Measurements from ENCODE around the gene VWA1.
"Not testable (repeated sequence)": the region's sequence is repeated elsewhere in the genome, so short reads cannot be mapped to it uniquely, and the experiment has no call there.

The VWA1 gene

DNA sequence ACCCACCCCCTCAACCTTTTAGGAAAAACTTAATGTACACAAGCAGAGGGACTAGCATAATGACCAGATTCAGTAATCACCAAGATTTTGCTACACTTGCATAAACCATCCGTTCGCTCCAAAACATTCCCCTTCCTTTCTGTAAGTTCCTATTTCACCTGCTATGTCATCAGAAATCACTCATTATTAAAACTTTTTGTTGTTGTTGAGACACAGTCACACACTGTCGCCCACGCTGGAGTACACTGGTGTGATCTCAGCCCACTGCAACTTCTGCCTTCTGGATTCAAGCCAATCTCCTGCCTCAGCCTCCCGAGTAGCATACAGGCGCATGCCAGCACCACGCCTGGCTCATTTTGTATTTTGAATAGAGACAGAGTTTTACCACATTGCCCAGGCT lies 31.8 kb upstream of the VWA1 start:
- no peak for DNase-seq (ENCODE audit: low spot score)

DNA sequence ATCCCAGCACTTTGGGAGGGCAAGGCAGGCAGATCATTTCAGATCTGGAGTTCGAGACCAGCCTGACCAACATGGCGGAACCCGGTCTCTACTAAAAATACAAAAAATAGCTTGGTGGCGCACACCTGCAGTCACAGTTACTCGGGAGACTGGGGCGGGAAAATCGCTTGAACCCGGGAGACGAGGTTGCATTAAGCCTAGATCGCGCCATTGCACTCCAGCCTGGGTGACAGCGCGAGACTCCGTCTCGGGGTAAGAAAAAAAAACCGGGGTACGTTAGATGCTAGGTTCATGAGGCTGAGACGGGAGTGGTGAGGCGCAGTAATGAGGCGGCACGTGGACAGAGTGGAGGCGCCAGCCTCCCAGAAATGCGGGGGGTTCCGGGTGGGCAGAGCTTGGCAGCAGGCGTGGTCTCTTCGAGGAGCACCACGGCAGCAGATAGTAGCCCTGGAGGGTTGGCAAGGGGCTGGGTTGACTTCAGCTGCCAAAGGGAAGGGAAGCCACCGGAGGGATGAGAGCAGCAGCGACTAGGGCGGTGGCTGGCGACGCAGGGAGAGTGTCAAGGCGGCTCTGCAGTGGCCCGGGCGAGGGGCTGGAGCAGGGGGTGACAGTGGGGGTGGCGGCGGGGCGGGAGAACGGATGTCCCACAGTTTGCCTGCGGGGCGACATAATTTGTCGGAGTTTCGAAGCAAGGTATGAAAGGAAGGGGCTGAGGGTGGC lies 29.2 kb upstream of the VWA1 start:
- no peak for DNase-seq (ENCODE audit: low spot score)

DNA sequence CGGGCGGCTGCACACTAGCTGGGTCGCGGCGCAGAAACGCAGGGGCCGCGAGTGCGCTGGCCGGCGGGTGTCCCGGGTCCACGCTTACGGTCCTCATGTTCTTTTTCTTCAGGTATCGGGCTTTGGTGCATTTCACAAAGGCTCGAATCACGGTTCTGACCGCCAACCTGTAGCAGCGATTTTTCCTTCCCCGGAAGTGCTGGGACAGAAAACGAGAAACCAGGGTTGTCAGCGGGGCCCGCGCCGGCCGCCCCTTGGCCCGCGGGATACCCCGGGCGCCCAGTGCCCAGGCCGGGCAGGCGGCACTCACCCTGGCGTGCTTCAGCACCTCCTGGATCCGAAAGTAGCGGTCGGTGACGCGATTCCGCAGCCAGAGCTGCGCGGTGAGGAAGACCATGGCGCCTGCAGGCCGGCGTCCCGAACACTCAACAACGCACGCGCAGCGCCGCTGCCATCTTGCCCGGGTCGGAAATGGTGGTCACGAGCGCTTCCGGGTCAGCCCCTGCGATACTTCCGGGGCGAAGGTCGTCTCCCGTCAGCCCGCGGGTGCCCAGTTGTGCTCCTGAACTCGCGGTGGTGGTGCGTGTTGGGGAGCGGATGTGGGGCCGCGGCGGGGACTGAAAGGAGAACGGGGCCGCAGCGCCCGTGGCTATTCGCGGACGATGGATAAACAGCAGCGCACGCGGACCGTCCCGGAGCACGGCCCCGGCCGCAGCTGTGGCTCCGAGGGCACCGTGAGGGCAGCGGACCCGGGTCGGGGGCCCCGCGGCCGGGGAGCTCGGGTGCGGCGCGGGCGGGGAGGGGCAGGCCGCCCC lies 28.5 kb upstream of the VWA1 start, which contains the start of gene MRPL20:
TSS of gene MRPL20 (minus strand) at position 473 of the 815 bp plus-strand sequence. CDS start at position 397, 76 bp downstream.
- peak; percentile 97 for DNase-seq (ENCODE audit: low spot score)

DNA sequence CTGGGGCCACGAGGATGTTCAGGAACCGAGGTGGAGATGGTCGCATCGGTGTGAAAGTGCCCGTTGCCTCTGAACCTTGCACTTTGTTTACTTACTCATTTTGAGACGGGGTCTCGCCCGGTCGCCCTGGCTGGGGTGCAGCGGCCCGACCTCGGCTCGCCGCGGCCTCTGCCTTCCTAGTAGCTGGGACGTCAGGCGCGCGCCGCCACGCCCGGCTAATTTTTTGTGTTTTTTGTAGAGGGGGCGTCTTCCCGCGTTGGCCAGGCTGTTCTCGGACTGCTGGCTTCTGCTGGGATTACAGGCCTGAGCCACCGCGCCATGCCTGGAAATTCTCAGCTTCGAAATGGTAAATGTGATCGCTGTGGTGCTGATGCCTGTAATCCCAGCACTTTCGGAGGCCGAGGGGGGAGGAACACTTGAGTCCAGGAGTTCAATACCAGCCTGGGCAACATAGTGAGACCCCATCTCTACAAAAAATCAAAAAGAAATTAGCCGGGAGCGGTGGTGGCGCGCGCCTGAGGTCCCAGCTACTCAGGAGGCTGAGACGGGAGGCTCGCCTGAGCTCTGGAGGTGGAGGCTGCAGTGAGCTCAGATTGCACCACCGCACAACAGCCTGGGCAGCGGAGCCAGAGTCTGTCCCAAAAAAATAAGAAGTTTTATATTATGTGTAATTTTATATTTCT lies 27.7 kb upstream of the VWA1 start:
- DNase-seq (ENCODE audit: low spot score), result no peak

DNA sequence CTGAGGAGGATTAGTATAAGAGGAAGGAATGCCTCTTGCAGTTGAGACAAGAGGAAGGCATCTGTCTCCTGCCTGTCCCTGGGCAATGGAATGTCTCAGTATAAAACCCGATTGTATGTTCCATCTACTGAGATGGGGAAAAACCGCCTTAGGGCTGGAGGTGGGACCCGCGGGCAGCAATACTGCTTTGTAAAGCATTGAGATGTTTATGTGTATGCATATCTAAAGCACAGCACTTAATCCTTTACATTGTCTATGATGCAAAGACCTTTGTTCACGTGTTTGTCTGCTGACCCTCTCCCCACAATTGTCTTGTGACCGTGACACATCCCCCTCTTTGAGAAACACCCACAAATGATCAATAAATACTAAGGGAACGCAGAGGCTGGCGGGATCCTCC lies 25.3 kb upstream of the VWA1 start:
- not testable (repeated sequence) for DNase-seq (ENCODE audit: low spot score)

DNA sequence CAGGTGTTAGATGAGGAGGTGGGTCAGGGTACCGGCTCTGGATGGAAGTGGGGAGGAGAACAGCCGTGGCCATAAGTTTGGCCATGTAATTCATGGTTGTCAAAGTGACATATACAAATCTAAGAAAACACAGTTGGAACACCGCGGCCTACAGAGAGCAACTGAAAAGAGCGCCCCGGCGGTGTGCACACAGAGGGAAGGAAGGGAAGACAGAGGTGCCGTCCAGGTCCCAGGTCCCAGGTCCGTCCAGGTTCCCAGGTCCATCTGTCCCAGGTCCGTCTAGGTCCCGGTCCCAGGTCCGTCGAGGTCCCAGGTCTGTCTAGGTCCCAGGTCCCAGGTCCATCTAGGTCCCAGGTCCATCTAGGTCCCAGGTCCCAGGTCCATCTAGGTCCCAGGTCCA lies 23.9 kb upstream of the VWA1 start:
- DNase-seq (ENCODE audit: low spot score), result no peak

DNA sequence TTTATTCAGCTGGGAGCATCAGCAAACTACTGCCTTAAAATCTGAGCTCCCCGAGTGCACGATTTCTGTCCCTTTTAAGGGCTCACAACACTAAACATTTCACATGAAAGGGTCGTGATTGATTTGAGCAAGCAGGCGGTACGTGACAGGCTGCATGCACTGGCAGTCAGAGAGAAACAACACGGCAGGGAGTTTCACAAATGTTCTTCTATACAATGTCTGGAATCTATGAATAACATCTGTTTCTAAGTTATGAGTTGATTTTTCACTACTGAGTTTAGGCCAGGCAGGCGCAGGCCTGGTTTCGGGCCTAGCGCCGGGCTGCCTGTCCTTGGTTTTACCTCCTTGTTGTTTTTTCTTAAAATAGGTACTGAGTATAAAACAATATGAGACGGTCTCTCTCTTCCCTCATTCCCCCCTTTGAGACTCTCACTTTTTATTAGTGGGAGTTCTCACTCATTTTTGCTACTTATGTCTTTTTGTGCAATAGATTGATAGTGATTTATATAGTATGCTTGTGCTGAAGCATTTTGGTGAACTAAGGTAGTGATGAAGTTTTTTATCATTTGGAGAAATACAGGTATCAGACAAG lies 23.1 kb upstream of the VWA1 start:
- not testable (repeated sequence) for DNase-seq (ENCODE audit: low spot score)

DNA sequence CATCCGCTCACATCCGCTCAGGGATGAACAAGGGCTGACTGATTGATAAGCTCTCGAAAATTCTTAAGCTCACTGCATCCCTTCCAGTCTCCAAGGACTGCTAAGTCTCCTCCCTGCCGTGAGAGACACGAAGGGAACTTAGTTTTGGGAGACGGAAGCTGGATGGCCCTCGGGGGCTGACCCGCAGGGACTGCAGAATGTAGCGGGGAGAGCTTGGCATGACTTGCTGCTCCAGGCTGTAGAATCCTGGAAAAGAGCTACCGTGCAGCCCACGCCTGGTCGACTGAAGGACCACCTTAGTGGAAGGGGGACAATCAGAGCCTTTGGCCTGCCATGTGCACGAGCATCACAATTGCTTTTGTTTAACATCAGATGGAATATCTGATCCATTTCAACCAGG lies 19.7 kb upstream of the VWA1 start:
- DNase-seq (ENCODE audit: low spot score), result no peak

DNA sequence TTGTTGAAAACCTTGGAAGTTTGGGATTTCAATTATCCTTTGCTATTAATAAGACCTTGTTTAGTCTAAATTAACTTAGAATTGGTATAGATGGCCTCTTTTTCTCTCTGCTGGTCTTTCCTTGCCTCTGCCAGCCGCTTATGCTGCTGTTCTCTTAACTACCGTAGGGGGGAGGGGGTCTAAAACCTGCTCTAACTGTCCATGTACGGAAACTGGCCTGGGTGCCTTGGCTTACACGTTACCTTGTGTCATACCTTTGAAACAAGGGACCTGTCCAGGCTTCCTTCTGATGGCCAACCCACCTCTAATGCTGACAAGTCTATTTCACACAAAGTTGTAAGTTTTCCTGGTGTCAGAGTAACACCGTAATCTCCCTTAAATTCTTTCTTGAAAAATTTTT lies 18.1 kb upstream of the VWA1 start:
- DNase-seq (ENCODE audit: low spot score), result not testable (repeated sequence)

DNA sequence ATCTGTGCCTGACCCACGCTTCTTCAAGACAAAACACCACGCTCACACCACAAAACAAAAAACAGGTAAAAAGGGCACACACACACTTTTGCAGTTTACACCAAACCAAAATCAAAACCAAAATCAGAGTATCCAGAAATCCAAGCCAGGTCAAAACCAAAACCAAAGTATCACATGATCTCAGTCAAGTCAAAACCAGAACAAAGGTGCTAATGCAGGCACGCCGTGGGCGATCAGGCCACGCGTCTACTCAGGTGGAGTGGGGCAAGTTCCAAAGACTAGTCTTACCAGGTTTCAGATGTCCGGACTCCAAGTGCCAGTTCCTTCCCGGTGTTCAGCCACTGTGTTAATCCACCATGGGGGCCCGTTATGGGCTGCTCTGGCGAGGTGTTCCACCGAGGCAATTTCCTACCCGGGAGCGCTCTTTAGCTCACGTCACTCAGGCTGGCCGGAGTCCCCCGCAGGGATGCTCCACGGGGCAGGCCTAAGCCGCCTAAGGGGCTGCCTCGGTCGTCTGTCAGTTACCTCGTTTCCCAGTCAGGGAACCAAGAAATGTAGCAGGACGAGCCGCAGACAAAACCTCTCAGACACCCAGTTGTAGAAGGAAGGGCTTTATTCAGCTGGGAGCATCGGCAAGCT lies 17.5 kb upstream of the VWA1 start:
- peak; percentile 49 for DNase-seq (ENCODE audit: low spot score)

DNA sequence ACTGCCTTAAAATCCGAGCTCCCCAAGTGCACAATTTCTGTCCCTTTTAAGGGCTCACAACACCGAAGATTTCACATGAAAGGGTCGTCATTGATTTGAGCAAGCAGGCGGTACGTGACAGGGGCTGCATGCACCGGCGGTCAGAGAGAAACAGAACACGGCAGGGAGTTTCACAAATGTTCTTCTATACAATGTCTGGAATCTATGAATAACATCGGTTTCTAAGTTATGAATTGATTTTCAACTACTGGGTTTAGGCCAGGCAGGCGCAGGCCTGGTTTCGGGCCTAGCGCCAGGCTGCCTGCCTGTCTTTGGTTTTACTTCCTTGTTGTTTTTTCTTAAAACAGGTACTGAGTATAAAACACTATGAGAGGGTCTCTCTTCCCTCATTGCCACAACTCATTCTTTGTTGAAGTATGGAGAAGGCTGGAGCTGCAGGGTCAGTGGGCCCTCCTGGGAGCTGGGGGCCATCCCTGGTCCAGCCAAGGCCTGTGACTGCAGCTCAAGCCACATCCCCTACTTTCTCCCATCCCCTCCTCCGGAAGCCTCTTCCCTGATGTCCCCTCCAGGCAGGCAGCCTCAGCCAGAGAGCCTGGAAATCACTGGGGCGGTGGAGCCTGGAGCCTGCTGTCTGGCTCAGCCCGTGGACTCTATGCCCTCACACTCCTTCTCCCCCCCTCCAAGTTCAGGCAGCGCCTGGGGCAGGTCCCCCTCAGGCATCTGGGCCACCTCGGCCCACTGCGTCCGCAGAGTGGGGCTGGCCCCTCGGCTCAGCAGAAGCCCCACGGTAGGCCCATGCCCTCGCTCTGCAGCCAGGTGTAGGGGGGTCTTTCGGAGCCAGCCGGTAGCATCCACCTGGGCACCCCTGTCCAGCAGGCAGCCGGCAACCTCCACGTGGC lies 16.8 kb upstream of the VWA1 start:
- no peak for DNase-seq (ENCODE audit: low spot score)

DNA sequence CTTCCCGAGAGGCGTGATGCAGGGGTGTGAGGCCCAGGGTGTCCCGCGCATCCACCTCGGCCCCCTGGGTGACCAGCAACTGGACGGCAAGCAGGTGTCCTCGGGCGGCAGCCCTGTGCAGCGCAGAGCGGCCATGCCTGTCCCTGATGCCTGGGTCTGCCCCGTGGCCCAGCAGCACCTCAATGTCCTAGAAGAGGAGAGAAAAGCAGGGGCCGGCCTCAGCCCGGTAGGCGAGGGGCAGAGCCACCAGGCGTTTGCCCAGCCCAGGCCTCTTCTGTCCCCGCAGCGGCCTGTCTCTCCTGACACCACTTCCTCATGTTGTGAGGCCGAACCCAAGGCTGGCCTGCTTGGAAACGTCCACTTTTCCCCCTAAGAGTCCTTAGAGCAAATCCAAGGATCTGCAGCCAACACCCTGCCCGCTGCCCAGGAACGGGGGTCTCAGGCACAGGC lies 16.1 kb upstream of the VWA1 start:
- no peak for DNase-seq (ENCODE audit: low spot score)

DNA sequence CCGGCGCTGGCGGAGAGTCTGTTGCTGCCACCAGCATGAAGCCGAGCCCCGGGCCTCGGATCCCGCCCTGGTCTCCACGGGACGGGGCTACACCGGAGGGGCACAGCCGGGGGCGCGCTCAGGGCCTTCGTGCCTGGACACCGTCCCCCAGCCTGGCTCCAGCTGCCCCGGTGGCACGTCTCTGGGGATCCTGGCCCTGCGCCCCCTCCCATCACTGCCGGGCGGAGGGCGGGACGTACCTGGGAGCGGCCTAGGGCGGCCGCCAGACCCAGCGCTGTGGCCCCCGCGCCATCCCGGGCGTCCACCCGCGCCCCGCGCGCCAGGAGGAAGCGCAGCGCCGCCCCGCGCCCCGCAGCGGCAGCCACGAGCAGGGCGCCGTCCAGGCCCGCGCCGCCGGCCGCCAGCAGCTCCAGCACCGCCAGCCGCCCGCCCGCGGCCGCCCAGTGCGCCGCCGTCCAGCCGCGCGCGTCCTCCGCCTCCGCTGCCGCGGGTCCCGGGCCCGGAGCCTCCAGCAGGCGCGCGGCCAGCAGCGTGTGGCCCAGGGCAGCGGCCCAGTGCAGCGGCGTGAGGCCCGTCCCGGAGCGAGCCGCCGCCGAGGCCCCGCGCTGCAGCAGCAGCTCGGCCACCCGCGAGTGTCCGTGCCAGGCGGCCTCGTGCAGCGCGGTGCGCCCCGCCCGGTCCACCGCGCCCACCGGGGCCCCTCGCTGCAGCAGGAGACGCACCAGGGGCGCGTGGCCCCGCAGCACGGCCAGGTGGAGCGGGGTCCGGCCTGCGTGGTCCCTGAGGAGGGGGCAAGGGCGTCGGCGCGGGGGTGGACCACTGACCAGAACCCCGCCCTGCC lies 15.5 kb upstream of the VWA1 start:
- DNase-seq (ENCODE audit: low spot score), result no peak

DNA sequence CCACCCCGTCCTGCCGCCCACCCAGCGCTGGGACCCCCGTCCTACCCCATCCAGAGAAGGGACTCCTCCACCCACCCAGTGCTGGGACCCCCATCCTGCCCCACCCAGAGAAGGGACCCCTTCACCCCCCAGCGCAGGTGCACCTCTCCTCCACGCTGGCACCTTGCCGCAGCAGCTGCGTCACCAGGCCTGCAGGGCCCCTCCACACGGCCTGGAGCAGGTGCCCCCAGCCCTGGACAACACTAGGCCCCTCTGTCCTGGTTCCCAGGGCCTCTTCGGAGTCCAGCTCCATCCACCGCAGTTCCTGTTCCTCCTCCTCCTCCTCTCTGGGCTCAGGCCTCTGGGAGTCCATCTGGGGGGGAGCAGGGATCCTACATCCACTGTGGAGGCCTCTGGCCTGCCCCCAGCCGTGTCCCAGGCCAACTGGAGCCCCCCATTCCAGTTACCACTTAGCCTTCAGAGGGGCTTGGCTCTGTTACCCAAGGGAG lies 14.8 kb upstream of the VWA1 start:
- DNase-seq (ENCODE audit: low spot score), result no peak

DNA sequence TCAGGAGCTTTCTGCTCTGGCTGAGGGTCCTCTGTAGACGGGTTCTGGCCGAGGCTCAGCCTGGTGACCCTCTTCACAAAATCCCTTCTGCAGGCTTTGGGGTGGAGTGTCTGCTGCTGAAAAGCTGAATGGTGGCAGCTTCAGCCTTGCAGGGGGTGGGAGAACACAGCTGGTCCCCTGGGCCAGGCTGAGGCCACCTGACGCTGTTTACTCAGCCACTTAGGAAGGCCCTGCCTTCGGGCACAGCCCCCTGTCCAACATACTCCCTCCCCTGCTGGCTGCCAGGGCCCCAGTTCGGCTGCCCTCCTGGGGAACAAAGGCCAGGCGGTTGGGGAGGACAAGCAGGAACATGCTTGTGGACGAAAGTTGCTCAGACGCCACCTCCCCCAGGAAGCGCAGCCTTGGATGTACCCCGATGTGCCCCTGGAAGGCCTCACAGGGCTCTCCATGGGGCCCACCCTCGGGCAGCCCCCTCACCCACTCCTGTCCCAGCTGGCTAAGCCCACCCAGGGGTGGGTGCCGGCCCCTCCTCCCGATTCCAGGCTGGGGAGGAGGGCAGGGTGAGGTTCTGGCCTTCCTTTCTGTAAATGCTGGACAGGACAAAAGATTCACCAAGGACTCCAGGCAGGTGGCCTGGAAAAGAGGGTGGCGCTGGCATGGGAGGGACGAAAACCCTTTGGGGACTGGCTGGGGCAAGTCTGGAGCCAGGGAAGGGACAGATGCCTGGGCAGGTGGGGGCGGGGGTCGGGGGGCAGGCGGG lies 14.2 kb upstream of the VWA1 start, which contains the start of gene ANKRD65:
TSS of gene ANKRD65 (minus strand) at position 130 of the 760 bp plus-strand sequence. CDS start 271 bp downstream, outside the sequence.
- DNase-seq (ENCODE audit: low spot score), result no peak

DNA sequence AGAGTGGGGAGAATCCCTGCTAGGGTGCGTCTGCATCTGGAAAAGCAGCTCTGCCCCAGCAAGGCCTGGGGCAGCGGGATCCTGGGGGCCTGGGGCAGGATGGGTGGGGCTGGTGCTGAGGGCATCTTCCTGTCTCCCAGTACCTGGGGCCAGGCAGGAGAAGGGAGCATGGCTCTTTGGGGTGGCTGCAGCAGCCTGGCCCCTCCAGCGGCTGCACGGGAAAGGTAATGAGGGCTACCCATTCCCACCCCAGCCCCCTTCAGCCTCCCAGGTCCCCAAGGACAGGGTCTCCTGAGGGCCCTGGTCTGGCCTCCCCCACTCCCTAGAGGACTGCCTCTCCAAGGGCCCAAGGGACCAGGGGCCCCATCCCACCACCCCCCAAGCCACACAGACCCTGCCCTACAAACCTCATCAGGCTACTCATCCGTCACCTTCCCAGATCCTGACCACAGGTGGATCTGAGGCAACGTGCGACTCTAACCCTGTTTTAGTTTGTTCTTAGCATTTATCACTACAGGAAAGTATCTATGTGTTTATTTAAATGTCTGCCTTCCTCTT lies 13.5 kb upstream of the VWA1 start:
- DNase-seq (ENCODE audit: low spot score), result no peak

DNA sequence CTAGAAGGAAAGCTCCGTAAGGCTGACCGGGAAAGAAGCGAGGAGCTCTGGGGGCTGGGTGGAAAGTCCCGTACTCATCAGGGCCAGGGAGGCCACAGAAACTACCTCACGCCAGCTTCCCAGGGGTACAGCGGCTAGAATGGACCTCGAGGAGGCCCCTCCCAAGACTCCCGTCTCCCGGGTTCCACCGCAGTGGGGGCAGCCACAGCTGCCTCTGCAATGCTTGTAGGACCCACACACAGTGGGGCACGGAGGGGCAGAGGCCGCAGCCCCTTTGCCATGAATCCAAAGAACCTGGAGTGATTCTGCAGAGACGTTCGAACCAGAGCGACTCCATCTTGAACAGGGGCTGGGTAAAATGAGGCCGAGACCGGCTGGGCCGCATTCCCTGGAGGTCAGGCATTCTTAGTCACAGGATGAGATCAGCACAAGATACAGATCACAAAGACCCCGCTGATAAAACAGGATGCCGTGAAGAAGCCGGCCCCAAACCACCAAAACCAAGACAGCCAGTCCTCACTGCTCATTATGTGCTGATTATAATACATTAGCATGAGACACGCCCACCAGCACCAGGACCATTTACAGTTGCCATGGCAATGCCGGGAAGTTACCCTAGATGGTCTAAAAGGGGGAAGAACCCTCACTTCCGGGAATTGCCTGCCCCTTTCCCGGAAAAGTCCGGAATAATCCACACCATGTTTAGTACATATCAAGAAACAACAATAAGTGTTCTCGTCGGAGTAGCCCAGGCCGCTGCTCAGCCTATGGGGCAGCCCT lies 12.8 kb upstream of the VWA1 start:
- DNase-seq (ENCODE audit: low spot score), result no peak

DNA sequence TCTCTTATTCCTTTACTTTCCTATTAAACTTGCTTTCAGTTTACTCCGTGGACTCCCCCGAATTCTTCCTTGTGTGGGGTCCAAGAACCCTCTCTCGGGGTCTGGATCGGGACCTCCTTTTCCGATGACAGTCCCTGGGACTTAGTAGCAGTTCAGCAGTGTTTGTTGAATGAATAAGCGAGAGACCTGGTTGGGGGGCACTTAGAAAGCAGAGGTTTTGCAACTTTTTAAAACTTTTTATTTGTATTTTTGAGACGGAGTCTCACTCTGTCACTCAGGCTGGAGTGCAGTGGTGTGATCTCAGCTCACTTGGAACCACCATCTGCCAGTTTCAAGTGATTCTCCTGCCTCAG lies 12.3 kb upstream of the VWA1 start:
- DNase-seq (ENCODE audit: low spot score), result no peak

All from activated CD4-positive, alpha-beta T cell treated with anti-CD3 and anti-CD28 coated beads, Interleukin-2, Interleukin-4, amounts not matched to agents 100 ng/mL and 50 ng/mL, durations not matched to agents 16 hours and 8 hours (primary cell).